Measurements from ENCODE around the gene MAP4K4.

DNA sequence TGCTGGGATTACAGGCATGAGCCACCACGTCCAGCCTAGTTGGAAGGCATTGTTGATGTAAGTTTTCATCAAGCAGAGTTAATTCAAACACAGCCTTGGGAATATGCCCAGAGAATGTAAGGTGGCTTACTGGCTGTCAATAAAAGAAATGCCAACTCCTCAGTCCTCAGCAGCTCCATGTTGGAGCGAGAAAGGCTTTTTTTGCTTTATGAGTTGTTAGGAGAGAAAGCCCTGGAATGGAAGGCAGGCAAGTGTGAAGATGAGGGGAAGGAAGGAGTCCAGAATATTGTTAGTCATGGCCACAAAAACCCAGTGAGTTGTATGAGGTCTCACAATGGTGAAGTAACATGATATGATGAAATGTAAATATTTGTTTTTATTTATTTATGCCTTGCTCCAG lies 57.1 kb downstream of the MAP4K4 start:
- TF ChIP-seq, protein P1, sequence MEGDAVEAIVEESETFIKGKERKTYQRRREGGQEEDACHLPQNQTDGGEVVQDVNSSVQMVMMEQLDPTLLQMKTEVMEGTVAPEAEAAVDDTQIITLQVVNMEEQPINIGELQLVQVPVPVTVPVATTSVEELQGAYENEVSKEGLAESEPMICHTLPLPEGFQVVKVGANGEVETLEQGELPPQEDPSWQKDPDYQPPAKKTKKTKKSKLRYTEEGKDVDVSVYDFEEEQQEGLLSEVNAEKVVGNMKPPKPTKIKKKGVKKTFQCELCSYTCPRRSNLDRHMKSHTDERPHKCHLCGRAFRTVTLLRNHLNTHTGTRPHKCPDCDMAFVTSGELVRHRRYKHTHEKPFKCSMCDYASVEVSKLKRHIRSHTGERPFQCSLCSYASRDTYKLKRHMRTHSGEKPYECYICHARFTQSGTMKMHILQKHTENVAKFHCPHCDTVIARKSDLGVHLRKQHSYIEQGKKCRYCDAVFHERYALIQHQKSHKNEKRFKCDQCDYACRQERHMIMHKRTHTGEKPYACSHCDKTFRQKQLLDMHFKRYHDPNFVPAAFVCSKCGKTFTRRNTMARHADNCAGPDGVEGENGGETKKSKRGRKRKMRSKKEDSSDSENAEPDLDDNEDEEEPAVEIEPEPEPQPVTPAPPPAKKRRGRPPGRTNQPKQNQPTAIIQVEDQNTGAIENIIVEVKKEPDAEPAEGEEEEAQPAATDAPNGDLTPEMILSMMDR (IDR thresholded peaks at IDR 0.05; ENCODE audit: low read depth, low read length), result no peak
- no peak for TF ChIP-seq EZH2phosphoT487 (IDR thresholded peaks at IDR 0.05; ENCODE audit: low read depth)
